GM21717 (cell line): ENCODE measurements around the gene ESR2.
"Not testable (repeated sequence)": the region's sequence is repeated elsewhere in the genome, so short reads cannot be mapped to it uniquely, and the experiment has no call there.

Source experiments
- ATAC-seq: cut with Tn5 transposase; IDR thresholded peaks from one replicate; pipeline ENCODE4 v1.9.1; 2021; ENCODE audit warnings: mild to moderate bottlenecking, moderate library complexity; ENCODE audit not compliant: unreplicated experiment

ESR2 gene

DNA sequence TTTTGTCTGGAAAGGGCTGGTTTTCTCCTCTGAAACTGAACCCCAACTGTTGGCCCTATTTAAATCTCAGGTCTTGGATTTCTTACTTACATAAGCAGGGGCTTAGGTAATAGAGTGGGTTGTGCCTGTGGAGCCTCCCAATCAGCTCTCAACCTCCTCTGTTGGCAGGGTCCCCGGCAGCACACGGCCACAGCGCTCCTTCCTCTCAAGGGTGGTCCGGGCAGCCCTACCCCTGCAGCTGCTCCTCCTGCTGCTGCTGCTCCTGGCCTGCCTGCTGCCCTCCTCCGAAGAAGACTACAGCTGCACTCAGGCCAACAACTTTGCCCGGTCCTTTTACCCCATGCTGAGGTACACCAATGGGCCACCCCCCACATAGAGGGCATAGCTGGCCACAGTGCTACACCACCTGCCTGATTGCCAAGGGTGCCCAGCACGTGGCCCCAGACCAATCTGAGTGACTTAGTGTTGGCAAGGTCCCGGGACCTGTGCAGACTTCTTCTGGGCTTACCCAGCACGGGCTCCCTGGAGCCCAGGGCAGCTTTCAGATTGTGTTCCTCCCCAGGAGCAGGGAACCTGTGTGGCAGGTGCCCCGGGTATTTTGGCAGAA, 68.9 kb downstream of the ESR2 start:
- ATAC-seq, result no peak

DNA sequence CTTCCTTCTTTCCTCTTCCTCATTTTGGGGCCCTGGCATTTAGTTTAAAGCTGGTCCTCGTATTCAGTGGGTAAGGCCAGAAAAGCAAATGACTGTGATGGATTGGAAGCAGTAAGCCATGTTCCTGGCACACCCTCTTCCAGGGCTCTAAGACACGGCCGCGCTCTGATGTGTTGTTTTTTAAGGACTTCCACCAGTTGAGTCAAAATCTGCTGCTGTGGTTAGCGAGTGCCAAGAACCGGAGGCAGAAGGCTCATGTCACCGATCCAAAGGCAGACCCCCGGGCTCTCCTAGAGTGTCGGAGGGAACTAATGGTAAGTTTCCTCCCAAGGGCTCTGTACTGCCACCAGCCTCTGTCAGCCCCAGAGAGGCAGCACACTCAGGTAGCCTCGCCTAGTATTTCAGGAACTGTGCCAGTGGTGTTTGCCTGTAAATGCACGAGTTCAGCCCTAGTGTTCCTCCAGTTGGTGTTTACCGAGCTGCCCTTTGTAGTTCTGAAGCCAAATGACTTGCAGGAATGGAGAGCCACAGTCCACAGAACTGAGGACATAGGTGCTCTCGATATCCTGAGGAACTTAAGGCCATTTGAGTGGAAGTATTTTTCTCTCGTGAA, 72.7 kb downstream of the ESR2 start:
- ATAC-seq, result no peak

DNA sequence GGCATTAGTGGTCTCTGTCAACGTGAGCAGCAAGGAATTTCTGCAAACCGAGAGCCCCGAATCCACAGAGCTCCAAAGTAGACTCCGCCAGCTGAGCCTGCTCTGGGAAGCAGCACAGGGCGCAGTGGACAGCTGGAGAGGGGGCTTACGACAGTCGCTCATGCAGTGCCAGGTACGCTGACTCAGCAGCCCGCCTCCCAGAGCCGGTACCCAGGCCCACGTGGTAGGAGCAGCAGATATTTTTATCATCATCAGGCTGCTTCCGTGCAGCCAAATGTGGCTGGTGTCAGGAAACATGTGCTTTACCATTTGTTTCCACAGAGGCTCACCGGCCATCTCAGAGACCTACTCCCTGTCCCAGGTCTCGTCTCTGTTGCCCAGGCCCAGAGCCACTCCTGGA, 73.7 kb downstream of the ESR2 start:
- no peak for ATAC-seq

DNA sequence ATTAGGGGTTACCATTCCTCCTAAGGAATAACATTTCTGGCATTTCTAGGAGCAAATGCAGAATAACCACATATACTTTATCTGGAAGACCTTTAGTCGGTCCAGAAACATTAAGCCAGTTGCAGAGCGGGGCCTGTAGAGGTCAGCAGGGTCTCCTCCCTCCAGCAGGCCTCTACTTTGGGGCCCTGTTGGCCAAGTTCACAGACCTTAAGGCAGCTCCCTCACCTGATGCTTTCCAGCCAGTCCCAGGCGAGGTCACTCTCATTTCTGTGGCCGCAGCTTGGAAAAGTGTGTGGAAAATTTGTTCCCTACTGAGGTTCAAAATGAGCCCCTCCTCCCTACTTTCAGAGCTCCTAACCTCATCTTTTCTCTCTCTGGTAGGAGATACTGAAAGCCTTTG, 74.1 kb downstream of the ESR2 start:
- ATAC-seq, result no peak

DNA sequence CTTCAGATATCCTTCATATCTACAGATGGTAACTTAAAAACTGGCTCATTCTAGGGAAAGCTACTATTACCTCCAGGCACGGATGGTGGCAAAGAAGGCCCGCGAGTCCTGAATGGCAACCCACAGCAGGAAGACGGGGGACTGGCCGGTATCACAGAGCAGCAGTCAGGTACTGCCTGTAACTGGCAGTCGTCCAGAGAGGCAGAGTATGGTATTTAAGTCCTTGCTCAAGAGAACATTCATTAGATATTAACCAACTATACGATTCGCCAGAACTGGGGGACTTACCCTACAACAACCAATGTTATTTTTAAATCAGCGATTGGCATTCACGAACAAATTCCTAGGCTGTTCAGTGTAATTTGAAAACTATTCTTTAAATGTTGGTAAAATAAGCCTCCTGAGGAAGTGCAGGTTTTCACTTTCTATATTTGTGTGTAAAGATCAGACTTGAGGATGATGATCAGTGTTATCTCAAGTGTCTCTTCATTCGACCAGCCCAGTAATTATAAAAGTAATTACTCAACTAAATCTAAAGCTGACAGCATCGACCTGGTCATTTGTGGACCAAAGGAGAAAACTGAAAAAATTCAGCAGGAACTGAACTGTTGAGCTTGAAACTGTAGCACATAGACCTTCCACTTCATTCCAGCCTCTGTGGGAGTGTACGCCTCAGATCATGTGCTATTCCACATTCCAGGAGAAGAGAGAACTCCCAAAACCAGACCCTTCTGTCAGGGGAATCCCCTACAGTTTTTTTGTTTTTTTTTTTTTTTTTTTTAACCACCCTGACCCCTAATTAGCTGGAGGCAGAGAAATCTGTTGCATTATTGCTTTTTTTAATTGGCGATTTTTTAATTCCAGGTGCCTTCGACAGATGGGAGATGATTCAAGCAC, 75.6 kb downstream of the ESR2 start:
- ATAC-seq, result no peak

DNA sequence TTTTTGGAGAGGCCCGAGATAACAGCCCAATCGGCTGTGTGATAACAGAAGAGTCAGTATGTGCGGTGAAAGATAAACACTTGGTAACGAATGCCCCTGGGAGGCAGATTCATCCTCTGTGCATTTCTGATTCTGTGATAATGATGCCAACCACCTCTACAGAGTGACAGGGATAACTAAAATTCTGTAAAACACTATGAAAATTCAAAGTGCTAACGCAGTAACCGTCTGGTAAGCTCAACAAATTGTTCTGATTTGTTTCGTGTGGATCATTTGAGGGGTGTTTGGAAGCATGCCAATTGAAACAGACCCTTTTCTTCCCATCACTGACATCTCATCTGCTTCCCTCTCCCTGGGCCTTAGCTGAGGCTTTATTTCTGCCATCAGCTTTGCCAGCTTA, 76.3 kb downstream of the ESR2 start:
- no peak for ATAC-seq

DNA sequence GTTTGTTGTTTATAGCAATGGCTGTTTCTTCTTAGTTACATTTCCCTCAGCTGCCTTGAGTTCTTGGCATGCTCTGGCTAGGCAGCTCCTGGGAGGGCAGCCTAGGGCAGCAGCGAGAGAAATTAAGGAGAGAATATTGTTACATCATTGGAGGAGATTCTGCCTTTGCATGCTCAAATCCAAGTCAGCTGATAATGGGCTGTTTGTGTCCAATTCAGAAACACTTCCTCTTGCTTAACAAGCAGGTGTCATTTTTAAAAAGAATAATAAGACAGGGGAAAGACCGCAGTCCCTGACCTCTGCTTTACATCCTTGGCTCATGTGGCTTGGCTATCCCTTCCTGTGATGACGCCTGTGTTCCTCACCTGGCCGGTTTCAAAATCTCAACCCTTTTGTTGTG, 76.9 kb downstream of the ESR2 start:
- ATAC-seq, result no peak

DNA sequence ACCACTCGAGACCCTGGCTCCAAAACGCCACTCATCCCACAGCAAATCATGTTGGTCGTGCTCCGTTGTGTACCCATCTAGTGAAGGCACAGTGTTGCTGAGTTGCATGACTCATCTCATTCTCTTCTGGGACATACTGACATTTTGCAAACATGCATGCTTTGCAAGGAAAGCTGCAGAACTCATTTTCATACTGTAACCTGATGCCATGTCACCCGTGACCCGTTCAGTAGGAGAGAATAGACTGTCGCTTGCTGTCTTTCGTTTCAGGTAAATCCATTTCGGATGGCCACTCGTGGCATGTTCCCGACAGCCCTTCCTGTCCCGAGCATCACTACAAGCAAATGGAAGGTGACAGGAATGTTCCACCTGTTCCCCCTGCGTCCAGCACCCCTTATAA, 78.2 kb downstream of the ESR2 start:
- no peak for ATAC-seq

DNA sequence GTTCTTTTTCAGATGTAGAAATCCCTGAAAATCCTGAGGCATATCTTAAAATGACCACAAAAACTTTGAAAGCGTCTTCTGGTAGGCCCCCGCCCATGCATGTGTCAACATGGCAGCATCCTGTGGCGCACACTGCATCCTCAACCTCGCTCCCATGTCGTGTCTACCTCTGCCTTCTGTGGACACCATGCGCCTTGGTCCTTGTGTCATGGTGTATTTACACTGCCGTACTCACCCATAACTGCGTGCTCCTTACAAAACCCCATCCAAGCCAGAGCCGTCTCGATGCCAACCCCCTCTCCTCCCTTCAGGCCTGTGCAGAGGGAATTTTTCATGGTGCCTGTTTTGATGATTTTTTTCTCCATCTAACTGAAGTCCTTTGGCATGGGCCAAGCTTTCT, 78.9 kb downstream of the ESR2 start:
- ATAC-seq, result no peak

DNA sequence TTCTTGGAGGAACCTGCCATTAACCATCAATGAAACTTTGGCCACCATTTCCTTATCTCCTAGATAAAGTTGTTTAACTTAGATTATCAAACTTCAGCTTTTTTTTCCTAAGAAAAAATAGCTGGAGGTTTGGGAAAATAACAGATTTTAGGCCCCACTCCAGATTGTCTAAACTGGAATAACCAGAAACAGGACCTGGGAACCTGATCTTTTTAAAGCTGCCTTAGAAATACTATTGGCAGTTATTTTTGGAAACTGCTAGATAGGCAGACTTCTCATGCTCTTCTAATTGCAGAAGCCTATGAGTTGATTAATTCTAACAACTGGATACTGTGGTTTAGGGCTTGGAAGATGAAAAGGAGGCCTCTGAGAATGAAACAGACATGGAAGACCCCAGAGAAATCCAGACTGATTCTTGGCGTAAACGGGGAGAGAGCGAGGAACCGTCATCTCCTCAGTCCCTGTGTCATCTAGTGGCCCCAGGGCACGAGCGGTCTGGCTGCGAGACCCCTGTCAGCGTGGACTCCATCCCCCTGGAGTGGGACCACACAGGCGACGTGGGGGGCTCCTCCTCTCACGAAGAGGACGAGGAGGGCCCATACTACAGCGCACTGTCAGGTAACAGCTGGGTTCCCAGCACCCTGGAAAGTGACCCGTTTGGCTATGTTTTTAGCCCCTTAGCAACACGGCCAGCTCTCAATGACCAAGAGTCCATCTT, 80.2 kb downstream of the ESR2 start:
- ATAC-seq, result no peak

DNA sequence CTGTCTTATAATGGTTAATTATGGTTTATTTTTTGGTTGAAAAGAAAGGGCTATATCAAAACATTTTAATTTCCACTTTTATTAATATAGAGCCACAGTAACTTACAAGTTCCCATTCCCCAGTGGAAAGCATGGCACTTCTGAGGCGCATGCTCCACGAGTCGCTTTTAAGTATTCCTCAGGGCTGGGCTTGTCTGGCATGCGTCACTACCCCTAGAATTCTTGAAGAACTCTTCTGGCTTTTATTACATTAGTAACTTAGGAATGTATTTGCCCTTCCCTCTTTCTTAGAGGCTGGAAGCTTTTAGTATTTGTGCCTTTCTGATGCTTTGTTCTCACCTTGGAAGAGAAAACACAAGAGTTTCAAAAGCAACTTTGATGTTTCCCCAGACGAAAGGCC, 81.1 kb downstream of the ESR2 start:
- no peak for ATAC-seq

DNA sequence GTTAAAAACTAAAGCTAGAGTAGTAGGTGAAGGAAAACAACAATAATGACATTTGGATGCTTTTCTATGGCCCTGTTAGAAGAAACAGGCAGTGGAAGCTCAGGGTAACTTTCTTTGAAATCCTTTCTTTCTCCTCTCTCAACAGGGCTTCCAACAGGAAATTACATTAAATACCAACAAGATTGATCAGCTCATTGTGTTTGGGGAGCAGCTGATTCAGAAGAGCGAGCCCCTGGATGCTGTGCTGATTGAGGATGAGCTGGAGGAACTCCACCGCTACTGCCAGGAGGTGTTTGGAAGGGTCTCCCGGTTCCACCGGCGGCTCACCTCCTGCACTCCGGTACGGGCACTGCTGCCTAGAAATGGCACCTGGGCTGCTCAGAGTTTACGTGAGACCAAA, 81.5 kb downstream of the ESR2 start:
- ATAC-seq, result no peak

DNA sequence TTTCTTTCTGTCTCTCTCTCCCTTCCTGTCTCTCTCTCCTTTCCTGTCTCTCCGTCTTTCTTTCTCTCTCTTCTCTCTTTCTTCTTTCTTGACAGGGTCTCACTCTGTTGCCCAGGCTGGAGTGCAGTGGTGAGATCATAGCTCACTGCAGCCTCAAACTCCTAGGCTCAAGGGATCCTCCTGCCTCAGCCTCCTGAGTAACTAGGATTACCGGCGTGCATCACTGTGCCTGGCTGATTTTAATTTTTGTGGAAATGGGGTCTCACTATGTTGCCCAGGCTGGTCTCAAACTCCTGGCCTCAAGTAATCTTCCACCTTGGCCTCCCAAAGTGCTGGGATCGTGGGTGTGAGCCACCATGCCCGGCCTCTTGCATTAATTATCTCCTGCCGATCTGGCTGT, 83.3 kb downstream of the ESR2 start:
- ATAC-seq, result not testable (repeated sequence)

DNA sequence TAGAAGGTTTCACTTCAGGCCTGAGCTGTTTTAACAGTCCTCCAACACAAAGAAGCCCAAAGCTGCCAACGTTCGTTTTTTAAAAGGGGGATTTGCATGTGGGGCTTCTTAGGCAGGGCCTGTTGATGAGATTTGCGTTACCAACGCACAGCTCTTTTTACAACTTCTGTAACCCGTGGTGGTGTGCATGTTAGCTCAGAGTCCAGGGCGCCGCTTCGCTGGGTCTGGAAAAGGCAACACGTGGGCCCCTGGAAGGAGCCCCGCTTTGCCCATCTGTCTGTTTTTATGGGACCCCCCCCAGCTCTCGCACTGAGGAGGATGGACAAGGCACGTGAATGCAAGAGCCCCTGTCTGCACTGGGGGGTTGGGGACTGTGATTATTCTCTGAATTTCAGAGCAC, 84.0 kb downstream of the ESR2 start:
- no peak for ATAC-seq

DNA sequence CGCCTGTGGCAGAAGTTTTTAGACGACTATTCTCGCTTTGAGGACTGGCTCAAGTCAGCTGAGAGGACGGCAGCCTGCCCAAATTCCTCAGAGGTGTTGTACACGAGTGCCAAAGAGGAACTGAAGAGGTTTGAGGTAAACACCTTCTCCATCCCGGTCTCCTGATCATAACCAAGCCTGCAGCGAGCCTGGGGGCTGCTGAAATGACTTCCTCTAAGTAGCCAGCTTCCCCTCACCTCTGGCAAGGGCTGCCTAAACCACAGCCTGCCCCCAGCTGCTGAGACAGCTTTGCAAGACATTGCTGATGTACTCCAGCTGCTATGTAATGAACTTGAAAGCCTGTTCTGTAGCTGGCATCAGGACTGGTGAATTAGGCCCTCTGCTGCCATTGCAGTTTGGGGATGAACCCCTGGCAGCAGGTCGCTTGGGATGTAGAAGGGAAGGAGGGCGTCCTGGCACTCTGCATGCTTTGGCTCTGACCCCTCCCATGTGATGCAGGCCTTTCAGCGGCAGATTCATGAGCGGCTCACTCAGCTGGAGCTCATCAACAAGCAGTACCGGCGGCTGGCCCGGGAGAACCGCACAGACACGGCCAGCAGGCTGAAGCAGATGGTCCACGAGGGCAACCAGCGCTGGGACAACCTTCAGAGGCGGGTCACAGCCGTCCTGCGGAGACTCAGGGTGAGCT, 84.6 kb downstream of the ESR2 start:
- peak; percentile 55 for ATAC-seq

DNA sequence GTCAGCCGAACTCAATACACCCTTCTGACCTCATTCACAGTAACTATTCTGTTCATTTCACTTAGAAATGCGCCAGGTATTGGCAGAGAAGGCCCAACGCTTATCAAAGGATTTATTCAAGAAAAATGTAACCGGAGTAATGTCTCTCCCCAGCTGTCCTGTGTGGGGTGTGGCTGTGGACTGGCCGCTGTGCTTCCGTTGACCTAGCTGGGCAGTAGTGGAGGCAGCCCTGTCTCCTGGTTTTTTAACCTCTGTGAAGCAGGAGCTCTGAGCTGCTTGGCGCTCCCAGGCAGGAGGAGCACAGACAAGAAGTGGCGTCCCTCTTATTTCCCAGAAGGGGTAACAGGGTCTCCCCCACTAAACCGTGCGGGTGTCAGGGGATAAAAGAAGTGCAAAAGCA, 85.2 kb downstream of the ESR2 start:
- no peak for ATAC-seq

DNA sequence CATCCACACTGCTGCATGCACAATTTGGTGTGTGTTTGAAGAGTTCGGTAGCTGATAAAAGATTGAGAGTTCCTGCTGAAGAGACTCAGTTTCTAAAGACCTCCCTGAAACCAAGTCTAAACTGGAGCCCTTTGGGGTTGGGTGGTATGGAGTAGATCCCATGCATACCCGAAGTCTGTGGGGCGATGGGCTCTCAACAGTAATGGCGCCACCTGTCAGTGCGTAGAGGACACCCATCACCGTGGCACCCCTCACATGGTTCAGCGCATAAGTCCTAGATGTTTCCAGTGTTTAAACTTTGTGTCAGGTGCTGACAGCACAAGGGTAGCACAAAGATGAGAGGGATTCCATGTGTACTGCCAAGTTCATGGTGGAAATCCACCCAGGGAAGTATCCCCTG, 85.9 kb downstream of the ESR2 start:
- ATAC-seq, result no peak

DNA sequence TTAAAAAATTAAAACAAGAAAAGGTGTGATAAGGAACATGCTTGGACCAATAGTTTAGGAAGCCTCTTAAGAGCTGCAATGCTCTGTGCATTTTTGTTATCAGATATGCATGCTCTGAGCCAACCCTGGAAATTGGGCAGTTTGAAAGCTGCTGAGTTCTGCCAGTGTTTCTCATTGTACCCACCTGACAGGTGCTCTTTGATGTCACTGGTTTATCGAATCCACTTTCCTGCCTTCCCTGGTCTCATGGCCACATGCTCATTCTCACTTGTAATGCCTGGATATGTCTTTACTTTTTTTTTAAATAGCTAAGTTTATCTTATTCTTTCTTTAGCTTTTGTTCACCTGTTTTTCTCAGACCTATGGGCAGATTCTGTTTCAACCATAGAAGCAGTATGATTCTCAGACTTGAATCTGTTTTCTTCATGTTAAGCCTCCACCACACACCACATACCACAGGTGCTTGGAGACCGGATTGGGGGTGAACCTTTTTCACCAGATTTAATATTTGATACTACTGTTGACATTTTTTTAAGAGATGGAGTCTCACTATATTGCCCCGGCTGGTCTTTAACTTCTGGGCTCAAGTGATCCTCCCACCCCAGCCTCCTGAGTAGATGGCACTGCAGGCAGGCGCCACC, 90.7 kb downstream of the ESR2 start:
- no peak for ATAC-seq

DNA sequence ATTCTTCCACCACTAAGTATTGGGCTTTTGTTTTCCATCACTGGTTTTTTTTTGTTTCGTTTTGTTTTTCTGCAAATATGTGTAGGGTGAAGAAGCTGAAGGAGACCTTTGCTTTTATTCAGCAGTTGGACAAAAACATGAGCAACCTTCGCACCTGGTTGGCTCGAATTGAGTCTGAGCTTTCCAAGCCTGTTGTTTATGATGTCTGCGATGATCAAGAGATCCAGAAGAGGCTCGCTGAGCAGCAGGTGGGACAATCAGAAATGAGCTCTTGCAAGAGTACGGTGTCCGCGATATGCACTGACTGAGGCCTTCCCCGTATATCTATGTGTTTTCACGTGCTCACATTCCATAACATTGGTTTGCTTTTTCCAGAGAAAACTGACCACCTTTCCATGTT, 91.5 kb downstream of the ESR2 start:
- no peak for ATAC-seq

DNA sequence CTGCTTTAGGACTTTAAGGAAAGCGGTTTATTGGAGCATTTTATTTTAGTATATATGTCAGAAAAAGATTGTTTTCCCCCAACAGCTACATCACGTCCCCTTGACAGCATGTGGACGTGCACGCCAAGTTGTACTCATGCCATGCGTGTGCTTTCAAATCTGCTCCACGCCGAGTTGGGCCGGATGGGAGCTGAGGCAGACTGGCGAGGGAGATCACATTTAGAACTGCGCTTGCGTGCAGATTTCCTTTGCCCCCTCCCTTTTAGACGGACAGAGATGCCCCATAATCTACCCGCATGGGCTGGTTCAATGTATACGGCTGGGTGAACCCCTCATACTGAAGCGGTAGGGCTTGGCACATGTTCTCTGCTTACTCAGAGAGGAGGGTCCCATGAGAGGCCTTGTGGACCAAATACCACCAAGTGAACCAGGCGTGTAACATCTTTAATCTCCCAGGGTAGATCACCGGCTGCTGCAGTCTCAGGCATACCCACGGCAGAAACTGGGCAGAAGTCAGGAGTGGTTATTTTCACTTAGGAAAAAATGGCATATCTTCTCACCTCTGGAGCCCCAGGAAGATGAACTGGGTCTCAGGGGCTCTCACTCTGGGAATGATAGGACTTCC, 92.1 kb downstream of the ESR2 start:
- ATAC-seq, result no peak
